ENCODE results near the gene DVL1.

Gene DVL1

GRCh38 chr1:1355416-1355815 lies 6.2 kb upstream of the DVL1 start:
- no peak for DNase-seq

DNA sequence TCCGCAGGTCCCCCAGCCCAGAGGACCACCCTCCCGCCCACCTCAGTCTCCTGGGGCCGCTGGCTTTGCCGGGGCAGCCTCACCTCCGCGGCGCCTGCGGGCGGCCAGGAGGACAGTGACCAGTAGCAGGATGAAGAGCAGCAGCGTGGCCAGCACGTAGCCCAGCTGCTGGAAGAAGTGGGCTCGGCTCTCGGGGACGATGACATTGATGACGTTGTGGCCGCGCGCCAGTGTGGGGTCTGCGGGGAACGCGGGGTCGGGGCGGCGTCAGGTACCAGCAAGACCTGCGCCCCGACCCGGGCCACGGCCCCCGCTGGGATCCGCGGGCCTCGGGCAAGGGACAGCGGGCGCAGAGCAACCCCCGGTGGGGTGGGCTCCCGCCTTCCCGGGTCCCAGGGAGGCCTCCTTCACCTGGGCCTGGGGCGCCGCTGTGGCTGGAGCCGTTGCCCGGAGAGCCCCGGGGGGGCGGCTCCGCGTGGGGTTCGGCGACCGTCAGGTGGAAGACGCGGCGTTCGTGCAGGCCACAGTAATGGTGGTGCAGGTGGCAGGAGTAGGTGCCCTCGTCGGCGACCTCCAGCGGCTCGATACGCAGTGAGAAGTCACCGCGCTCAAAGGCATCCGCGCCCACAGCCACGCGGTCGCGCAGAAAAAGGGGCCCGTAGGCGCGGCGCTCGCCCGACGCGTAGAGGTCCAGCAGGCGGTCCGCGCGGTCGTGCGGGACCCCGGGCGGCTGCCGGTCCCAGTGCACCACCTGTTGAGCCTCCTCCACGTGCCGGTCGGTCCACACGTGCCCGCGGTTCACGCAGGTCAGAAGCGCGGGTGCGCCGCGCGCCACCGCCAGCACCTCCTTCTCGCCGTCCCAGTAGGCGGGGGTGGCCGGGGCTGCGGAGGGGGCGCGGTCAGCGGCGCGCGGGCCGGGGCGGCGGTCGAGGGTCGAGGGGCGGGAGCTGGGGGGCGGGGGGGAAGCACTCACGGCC lies 5.3 kb upstream of the DVL1 start:
- peak in 1 of 4 experiments; percentile 26 for DNase-seq

- DNase-seq: no peak
These were observed 4.4 kb upstream of the DVL1 start for GRCh38 chr1:1353389-1354151.

GRCh38 chr1:1352786-1353388 lies 3.7 kb upstream of the DVL1 start:
- DNase-seq: no peak

GRCh38 chr1:1351511-1352427 lies 2.6 kb upstream of the DVL1 start:
- DNase-seq: no peak

GRCh38 chr1:1348420-1349255 lies 580 bp downstream of the DVL1 start:
- DNase-seq: no peak

GRCh38 chr1:1347663-1348419 lies 1.4 kb downstream of the DVL1 start:
- no peak for DNase-seq

DNA sequence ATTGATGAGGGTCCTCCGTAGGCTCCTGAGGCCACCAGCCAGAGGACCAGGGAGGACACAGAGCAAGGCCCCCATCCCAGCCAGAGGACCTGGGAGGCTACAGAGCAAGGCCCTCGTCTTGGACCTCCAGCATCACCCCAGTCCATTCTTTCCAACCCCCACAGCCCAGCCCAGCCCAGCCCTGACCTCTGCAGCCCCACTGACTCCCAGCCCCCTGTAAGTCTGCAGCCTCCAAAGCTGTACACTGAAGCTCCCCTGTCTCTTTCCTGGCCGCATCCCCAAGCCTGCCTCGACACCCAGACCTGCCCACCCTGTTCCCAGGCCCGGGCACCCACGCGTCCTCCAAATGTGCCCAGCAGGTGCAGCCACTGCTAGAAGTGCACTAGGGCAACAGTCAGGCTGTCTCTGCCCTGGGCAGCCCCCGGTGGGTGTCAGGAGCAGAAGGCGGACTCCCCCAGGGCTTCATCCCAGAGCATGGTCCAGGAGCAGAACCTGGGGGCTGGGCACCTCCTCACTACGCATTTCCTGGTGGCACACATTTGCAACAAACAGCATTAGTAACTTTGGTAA lies 2.1 kb downstream of the DVL1 start:
- no peak for DNase-seq

DNA sequence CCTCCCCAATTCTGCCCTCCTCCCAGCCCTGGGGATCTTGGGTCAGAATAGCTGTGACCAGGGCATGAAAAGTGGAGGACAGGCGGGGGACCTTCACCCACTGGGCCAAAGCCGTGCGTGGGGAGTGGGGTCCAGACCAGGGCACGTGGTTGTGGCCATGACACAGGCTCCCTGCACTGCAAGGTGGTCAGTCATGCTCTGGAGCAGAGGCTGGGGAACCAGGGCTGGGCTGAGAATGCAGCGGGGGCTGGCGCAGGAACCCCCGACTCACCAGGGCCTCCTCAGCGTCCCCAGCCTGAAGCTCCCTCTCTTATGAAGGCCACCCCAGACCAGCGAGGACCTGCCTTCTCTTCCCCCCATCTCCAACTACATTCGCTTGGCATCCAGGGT lies 2.7 kb downstream of the DVL1 start:
- no peak for DNase-seq

GRCh38 chr1:1345860-1346500 lies 3.2 kb downstream of the DVL1 start:
- no peak for DNase-seq

- no peak for DNase-seq
These were observed 3.8 kb downstream of the DVL1 start for GRCh38 chr1:1345384-1345783.

GRCh38 chr1:1344655-1345361 lies 4.4 kb downstream of the DVL1 start:
- DNase-seq: no peak

DNA sequence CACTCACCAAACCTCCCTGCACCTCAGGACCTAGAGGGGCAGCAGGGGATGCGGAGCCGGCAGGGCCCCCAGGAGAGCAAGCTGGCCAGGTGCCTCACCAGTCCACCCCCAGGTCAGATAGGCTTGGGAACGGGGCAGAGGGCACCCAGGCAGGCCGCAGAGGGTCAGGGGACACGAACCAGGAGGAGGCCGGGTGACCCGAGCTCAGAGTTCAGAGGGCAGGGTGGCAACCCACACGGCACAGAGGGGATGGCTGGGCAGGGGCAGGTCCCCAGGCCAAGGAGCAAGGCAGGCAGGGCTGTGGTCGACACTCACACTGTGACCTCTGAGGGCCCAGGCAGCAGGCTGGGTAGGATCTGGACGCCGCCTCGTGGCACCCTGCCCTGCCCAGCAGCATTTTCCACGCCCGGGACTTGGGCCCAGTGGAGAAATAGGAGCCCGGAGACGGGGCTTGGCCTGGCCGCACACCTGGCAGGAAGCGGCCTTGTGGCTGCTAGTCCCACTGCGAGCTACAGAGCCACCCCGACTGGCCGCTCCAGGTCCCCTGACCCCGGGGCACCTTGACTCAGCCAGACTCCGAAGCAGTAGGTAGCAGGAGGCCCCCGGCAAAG lies 5.3 kb downstream of the DVL1 start:
- no peak for DNase-seq

DNA sequence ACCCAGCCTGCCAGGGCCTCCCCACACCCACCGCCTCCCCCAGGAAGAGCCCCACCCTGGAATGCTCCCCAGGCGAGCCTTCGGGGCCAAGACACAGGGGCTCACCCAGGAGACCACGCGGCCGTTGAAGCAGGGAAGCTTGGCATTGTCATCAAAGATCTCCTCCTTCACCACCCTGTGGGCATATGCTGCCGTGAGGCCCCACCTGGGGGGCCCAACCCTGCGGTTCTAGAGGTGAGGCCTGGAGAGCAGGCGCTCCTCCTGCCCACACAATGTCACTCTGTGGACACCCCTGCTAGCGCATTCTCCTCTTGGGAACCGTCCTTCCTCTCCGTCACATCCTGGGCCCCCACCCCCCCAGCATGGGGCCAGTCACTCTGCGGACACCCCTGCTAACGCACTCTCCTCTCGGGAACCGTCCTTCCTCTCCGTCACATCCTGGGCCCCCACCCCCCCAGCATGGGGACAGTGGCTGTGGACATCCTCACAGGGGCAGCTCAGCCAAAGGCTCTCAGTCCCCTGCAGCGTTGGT lies 6.6 kb downstream of the DVL1 start:
- no peak for DNase-seq

DNA sequence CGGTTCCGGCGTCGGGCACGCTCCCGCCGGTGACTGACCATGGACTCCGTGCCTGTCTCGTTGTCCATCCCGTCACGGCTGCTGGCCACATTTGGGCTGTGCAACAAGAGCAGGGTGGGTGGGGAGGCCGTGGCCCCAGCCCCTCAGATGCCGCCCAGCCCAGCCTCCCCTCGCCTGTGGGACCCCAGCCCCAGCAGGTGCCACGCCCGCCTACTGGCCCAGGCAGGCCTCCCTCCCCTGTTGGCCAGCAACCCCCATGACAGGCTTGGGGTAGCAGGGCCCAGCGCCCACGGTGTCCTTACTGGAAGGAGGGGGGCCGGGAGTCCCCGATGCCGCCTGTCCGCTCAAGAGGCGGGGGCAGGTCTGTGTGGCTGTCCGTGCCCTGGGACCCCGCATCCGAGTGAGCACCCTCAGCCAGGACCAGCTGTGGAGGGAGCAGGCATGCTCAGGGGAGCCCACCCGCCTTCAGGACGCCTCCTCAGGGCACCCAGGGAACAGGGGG lies 7.1 kb downstream of the DVL1 start:
- no peak for DNase-seq

- DNase-seq: no peak
These were observed 7.6 kb downstream of the DVL1 start for GRCh38 chr1:1341549-1342021.

- DNase-seq: no peak
These were observed 8.2 kb downstream of the DVL1 start for GRCh38 chr1:1340791-1341548.

All from activated naive CD4-positive, alpha-beta T cell (primary cell).